Muscle of arm (tissue), 12 donors: Measurements from ENCODE around the gene HEATR5B. TPM values are rescaled to one million over a fixed set of nuclear protein-coding genes. Genes with fewer than 3 reads are reported as not detected.
"Not testable (repeated sequence)": the region's sequence is repeated elsewhere in the genome, so short reads cannot be mapped to it uniquely, and the experiment has no call there.

Experiments
- DNase-seq: peaks from one replicate; pipeline ENCODE4 v3.0.0-alpha.2; 2013
- polyA plus RNA-seq, 12 donors: library from polyadenylated mRNA; unstranded; fragments of 120-200 nt; gene quantifications; one replicate each; pipeline ENCODE4 v1.2.1, GENCODE V29; 2013; ENCODE audit not compliant: insufficient read length in 12 of 12

Gene HEATR5B
- polyA plus RNA-seq, 12 donors: 12.1 to 20.3 (median 15.9) TPM; not detected in 1

DNA sequence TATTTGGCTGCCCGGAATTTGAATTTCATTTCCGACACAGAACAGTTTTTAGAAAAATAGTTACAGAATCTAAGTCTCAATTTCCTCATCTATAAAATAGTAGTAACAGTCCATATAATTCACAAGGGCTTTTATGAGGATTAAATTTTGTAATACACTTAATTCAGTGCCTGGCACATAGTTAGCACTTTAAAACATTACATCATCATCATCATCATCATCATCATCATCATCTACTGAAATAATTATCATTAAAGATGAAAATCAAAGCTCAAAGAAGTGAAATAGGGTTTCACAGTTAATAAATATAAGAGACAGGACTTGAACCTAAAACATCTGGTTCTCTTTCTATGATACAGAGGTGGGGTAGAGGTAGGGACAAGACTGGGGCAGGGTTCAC, 13.2 kb downstream of the HEATR5B start:
- DNase-seq: no peak

DNA sequence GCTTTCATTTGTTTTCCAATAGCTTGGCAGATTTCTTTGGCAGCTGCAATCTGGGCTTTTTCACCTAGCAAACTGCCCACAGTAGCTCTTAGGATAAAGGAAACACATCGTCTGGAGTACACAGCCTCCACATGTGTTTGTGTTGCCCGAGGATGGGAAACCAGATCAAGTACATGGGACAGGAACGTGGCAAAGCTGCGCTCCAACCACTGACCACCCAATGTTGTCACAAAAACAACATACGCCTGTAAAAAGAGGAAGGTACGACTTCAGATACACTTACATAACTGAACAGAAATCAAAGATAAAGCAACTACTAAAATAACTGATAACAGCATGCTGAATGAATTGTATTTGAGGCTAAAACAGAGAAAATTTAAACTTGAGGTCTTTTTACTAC, 15.5 kb downstream of the HEATR5B start:
- no peak for DNase-seq

DNA sequence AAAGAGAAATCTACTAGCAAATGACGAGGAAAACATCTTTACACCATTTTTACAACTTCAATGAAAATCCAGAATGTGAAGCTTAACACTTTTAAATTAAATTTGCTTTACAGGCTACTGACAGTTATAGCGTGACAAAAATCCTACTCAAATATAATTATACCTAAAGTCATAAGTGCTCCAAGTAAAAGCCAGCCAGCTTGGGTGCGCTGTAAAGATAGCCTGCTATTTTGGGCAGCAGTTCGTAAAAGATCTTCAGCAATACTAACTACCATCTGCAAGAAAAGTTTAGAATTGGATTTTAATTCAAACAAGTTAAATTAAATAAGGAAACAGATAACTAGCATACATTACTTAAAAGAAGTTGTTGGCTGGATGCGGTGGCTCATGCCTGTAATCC, 22.4 kb downstream of the HEATR5B start:
- no peak for DNase-seq

DNA sequence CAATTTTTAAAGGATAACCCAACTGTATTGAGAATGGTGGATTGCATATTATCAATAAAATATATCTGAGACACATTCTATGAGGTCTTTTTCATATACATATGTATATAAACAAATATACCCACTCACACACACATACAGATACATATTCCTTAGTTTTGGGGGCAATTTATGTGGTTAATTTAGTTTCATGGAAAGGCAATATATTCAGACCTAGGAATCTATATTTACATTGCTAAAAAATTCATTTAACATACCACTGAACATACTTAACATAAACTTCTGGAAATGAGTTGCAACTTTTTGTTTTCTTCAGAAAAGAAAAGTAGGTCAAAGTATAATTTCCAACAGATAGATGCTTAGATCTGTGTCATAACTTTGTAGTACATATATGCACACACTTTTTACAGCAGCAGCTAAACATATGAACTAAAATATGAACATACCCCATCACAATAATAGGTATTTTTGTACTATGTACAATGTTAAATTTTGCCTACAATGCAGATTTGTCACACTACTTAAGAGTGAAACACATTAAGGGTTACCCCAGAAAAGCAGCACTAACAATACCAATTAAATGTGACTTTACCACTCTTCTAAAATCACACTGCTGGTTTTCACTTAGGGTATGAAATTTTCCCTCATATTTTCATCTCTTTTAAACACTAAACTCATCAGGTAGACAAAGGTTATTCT, 23.0 kb downstream of the HEATR5B start:
- no peak for DNase-seq

DNA sequence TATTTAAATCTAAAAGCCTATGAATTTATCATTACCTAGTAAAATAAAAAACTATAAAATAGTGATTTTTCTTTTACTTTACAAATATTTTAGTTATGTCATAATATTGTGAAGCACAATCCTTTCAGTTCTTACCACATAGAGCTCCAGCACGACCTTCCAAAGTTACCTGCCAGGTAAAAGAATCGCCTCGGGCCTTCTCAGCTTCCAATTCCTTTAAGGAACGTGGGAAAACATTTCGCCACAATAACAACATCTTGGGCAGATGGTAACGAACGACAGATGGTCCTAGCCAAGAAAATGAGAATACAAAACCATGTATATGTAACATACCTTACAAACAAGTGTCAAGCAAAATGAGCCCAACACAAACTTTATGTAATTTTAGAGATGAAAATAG, 23.7 kb downstream of the HEATR5B start:
- DNase-seq: no peak

DNA sequence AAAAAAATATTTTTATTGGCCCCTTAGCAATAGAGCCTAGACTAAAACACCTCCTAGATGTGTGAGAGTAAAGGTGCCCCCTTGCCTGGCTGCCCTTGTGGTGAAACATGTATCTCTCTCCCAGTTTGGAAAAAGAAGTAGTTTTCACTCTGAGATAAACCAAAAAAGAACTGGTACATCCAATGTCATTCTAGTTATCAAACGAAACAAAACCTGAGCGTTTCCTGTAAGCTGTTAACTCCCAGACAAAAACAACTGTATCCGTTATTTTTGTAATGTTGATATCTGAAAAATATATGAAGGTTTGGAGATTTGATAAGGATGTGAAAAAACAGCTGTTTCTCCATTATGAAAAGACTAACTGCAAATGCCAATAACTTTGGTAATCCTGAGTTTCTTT, 24.3 kb downstream of the HEATR5B start:
- DNase-seq: no peak

DNA sequence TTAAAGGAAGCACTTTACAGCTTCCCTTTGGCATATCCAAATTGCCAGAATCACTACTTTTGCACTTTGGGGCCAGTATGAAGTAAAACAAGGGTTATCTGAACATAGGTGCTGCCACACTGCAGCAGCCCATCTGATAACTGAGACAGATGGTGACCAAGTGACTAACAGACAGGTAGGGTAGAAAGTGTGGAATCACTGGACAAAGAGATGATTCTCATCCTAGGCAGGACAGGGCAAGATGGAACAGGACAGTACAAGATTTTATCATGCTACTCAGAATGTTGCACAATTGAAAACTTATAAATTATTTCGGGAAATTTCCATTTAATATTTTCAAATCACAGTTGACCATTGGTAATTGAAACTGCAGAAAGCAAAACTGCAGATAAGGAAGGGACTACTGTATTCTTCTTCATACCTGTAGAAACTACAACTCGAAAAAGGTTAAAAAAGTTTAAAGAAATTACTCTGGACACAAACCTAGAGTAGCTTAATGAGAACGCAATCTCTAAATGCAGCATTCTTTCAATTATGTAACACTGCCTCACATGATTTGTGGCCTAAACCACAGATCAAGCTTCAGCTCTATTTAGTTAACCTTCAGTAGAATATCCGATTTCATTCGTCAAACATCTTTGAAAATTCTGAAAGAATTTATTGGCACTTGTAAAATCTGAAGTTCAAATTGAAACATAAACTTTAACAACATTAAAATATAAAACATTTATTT, 31.4 kb downstream of the HEATR5B start:
- no peak for DNase-seq

DNA sequence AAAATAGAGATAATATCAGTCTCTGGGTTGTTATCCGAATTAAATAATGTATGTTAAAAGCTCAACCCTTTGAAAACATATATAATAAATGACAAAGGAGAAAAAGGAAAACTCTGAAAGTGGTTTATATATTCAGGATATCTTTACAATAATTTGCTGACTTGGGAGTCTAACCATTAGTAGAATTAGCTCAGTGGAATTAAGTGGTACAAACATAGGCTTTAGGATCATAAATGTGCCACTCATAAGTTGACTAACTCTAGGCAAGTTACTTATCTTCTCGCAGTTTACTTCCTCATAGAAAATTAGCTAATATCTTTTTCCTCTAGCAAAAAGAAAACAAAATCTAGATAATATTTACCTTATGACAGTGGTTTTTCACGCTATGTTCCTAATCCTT, 44.6 kb downstream of the HEATR5B start:
- no peak for DNase-seq

DNA sequence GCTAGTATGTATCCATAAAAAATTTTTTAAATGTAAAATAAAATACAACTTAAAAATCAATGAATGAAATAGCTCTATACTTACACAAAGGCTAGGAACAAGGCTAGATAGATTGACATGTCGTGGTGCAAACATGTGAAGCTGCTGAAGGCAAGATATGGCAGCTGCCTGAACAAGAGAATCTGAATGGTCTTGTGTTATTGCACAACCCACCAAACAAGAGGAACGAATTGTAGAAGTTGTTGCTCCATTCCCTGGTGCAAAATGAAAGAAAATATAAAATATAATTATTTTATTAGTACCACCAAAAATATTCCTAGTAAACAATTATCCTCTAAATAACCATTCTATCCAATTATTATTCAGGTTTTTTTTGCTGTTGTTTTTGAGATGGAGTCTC, 46.4 kb downstream of the HEATR5B start:
- no peak for DNase-seq

DNA sequence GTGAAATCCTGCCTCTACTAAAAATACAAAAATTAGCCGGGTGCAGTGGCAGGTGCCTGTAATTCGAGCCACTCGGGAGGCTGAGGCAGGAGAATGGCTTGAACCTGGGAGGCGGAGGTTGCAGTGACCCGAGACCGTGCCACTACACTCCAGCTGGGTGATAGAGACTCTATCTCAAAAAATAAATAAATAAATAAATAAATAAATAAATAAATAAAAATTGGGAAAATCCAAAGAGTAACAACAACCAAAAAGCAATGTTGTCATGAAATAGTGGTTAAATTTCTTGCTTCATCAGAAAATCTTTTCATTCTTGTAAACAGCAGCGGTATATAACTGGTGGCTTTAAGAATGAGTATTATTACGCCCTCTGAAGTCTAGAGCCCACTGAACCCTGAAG, 54.4 kb downstream of the HEATR5B start:
- no peak for DNase-seq

DNA sequence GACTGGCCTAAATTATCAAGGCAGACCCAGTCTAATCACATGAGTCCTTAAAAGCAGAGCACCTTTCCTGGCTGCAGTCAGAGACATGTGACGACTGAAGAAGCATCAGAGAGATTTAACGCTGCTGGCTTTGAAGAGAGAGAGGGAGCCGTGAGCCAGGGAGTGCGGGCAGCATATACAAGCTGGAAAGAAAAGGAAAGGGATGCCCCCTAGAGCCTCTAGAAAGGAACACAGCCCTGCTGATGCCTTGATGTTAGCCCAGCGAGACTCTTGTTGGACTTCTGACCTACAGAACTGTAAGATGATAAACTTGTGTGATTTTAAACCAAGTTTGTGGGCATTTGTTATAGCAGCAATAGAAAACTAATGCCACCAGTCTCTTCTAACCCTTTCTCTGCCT, 58.1 kb downstream of the HEATR5B start:
- no peak for DNase-seq

DNA sequence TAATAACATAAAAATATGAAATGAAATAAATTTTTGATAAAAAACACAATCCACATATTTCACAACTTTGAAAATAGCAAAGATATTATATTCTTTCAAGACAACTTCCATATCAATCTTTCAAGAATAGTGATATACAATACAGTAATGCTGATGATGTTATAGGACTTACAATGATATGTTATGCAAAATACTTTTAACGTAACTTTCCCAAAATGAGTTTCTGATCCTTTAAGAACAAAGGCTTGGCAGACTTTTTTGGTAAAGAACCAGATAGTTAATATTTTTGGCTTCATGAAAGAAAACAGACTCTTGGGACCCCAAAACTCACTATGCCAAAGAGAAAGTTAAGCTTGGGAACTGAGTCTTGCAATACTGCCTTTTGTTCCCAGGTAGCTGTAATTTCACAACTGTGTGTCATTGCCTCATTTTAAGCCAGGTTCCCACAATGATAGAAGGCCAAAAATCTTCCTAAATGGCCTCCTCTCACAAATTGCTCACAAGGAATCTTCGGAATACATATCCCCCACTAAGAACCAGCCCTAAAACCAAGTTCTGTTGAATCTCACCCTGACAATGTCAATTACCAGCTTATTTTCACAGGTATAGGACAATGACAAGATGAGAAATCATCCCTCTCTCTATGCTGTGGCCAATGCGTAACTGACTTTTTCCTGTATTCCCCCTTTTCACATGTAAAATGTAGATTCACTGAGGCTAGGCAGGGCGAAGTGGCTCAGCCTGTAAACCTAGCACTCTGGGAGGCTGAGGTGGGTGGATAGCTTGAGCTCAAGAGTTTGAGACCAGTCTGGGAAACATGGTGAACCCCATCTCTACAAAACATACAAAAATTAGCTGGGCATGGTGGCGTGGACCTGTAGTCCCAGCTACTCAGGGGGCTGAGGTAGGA, 63.0 kb downstream of the HEATR5B start:
- DNase-seq: no peak

DNA sequence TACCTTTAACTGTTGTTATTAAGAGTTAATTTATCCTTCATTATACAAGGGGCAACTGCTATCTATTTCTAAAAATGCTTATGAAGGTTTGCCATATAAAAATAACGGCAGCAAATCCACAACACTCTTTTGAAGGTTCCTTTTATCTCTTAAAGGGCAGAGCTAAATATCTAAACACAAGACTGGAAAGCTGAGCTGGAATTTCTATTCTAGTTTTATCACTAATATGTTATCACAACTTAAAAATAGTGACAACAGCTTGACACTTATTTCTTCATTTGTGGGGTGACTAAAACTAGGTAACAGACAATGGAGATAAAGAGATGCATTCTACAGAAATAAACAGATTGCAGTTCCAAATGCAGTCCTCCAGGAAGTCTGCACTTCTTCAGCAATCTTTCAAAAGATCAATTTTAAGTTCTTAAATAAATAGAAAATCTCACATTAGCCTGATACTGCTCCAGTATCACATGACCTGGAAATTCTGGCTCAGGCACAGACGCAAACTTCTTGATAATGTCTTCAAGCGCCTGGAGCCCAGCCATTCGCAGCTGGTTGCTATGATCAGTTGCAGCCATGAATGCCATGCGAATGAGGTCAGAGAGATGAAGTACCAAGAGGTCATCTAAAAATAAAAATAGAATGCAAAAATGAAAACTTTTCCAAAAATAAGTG, 63.8 kb downstream of the HEATR5B start:
- DNase-seq: peak; percentile 53

DNA sequence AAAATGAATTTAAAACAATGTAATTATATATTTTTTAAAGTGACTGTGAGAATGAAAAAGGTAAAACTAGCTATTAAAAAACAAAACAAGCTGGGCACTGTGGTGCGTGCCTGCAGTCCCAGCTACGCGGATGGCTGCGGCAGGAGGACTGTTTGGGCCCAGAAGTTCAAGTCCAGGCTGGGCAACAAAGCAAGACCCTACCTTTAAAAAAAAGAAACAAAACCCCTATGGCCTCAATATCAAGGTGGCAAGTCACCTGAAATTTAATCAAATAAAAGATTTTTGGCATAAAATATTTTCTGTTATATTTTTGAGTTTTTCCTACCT, 70.9 kb downstream of the HEATR5B start:
- no peak for DNase-seq

DNA sequence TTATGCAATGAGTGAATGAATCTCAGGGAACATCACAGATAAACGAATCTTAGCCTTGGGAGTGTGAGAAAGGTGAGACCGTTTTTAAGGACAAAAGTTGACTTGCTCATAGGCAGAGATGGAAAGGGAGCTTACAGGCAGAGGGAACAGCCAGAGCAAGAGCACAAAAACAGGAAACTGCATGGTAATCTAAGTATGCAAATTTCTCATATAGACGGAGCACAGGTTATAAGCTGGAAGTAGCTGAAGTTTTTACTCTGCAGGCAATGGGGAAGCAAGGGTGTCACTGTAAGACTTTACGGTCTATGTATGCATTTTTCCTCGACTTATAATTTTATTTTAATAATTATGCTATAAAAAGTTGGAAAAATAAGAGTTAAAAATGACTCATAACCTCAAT, 73.0 kb downstream of the HEATR5B start:
- no peak for DNase-seq

DNA sequence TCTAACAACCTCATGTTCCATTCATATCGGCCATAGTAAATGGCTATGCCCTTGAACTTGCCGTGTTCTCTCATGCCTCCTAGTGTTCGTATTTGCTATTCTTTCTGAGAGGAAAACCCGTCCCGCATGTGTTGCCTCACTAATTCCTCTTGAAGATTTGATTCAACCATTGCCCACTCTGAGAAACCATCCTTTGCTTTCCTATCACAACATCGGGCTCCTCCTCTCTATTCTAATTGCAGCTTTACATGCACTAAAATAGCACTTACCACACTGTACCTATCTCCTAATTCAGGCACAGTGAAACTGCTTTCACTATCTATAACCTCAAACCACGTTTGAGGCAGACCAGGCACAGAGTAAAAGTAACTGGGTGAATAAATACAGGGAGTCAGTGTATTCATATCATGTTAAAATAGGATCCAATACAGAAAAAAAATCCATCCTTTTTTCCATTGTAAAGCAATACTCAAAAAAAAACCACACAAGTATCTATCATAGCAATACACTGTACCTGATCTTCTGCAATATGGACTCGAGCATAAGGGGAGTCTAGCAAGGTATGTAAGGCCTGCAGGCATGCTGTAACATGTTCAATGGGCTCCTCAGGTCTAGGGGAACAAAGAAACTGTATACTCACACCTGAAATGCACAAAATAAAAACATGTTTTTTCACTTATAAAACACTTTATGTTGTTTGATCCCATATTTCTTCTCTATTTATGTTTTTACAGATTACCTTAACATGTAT, 78.9 kb downstream of the HEATR5B start:
- DNase-seq: no peak

DNA sequence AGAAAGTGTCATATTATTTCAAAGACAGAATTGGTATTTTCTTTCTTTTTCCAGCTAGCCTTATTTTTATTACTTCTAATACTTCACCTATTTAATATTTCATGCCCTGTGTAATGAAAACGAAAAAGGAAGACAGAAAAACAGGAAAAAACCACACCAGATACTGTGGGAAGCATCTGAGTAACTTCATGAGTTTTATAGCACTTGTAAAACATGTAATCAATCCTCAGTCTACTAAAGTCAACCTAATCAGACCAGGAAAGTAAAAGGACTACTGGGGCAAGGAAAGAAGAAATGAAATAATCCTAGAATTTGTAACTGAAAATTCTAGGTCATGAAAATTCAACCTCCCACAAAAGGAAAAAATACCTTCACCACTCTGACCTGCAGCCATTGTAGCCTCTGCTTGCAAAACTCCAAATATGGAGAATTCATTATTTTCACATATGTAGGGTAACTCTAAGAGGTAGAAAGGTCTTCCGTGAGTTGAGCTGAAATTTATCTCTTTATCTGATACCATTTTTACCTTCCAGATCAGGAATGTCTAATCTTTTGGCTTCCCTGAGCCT, 83.1 kb downstream of the HEATR5B start:
- DNase-seq: no peak

DNA sequence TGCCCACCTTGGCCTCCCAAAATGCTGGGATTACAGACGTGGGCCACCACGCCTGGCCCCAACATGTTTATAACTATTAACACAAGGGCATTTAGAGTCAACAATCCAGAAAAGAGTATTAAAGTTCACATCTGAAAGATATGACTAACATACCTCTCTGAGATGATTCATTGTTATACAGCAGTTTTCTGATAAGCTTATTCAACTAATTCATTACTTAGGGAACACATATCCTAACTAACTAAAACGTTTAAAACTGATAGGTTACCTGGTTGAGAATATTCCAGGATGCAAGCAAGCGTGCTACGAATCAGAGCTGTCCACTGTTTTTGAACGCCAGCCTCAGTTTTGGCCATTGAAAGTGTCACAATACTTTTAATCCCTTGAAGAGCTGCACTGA, 83.9 kb downstream of the HEATR5B start:
- no peak for DNase-seq

DNA sequence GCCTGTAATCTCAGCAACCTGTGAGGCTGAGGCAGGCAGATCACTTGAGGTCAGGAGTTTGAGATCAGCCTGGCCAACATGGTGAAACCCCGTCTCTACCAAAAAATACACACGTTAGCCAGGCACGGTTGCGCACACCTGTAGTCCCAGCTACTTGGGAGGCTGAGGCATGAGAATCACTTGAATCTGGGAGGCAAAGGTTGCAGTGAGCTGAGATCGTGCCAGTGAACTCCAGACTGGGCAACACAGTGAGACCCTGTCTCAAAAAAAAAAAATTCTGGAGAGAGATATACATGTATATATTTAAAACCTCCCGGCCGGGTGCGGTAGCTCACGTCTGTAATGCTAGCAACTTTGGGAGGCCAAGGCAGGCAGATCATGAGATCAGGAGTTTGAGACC, 84.8 kb downstream of the HEATR5B start:
- DNase-seq: not testable (repeated sequence)

DNA sequence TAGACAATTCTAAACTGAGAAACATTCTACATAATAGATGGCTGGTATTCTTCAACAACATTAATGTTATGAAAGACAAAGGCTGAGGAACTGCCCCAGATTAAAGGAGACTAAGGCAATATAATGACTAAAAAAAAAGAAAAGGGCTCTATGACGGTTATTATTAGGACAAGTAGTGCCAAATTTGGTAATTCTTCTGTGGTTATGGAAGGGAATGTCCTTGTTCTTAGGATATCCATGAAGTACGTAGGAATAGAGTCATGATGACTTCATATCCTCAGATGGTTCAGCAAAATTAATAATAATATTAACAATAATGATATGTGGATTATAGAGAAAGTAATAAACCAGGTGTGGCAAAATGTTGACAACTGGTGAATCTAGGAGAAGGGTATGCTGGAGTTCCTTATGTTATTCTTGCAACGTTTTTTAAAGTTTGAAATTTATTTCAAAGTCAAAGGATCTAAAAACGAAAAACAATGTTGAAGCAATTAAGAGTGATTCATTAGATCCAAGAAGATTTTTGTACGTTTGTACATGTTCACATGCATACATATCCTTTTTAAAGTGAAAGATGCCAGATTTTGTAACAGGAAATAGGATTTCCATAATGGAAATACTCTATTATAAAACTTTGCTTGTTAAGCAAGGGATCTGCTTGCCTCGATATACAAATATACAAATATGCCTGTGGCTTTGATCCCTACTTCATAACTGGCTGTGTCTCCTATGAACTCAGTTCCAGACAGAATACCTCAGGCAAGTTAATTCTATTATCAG, 90.1 kb downstream of the HEATR5B start:
- no peak for DNase-seq
